HG02970 (cell line): ENCODE measurements around the gene C1RL.
"Not testable (repeated sequence)": the region's sequence is repeated elsewhere in the genome, so short reads cannot be mapped to it uniquely, and the experiment has no call there.

Experiments
- ATAC-seq: cut with Tn5 transposase; IDR thresholded peaks from one replicate; pipeline ENCODE4 v1.9.1; 2021; ENCODE audit warnings: mild to moderate bottlenecking, moderate library complexity, moderate number of reproducible peaks; ENCODE audit not compliant: unreplicated experiment, low FRiP score

The C1RL gene

GRCh38 chr12:7117670-7118069 is 8.7 kb upstream of the C1RL start:
- no peak for ATAC-seq

- ATAC-seq: no peak
Observed at GRCh38 chr12:7116916-7117315, 7.9 kb upstream of the C1RL start.

GRCh38 chr12:7116196-7116595 is 7.2 kb upstream of the C1RL start:
- ATAC-seq: no peak

GRCh38 chr12:7114851-7115250 is 5.8 kb upstream of the C1RL start:
- ATAC-seq: no peak

- ATAC-seq: no peak
Observed at GRCh38 chr12:7114008-7114407, 5.0 kb upstream of the C1RL start.

- no peak for ATAC-seq
Observed at GRCh38 chr12:7113389-7113871, 4.4 kb upstream of the C1RL start.

GRCh38 chr12:7112041-7112440 is 3.0 kb upstream of the C1RL start:
- no peak for ATAC-seq

- no peak for ATAC-seq
Observed at GRCh38 chr12:7110661-7111060, 1.6 kb upstream of the C1RL start.

GRCh38 chr12:7109572-7109920 is 532 bp upstream of the C1RL start:
- ATAC-seq: no peak

GRCh38 chr12:7108003-7108795 is 815 bp downstream of the C1RL start:
- peak; percentile 67 for ATAC-seq

GRCh38 chr12:7107636-7108002 is 1.4 kb downstream of the C1RL start:
- no peak for ATAC-seq

GRCh38 chr12:7107181-7107580 is 1.8 kb downstream of the C1RL start:
- ATAC-seq: not testable (repeated sequence)

- no peak for ATAC-seq
Observed at GRCh38 chr12:7106082-7106481, 2.9 kb downstream of the C1RL start.

GRCh38 chr12:7103837-7104584 is 5.0 kb downstream of the C1RL start:
- no peak for ATAC-seq

- no peak for ATAC-seq
Observed at GRCh38 chr12:7102582-7102981, 6.4 kb downstream of the C1RL start.

GRCh38 chr12:7101694-7102131 is 7.3 kb downstream of the C1RL start:
- no peak for ATAC-seq

- ATAC-seq: no peak
Observed at GRCh38 chr12:7101047-7101693, 7.8 kb downstream of the C1RL start.

- no peak for ATAC-seq
Observed at GRCh38 chr12:7100239-7100638, 8.8 kb downstream of the C1RL start.

- no peak for ATAC-seq
Observed at GRCh38 chr12:7099290-7099996, 9.6 kb downstream of the C1RL start.

- no peak for ATAC-seq
Observed at GRCh38 chr12:7096979-7097378, 12.0 kb downstream of the C1RL start.
